GOT3 (cell line): ENCODE results near the gene HNRNPA1.
"Not testable (repeated sequence)": the region's sequence is repeated elsewhere in the genome, so short reads cannot be mapped to it uniquely, and the experiment has no call there.

Experiments
- DNase-seq: peaks from one replicate; lab custom pipeline; 2025; ENCODE audit warnings: mixed read lengths; lab: John Stamatoyannopoulos, UW

HNRNPA1 gene

GRCh38 chr12:54280468-54281260 is at the start of gene HNRNPA1:
Gene HNRNPA1, plus strand, starts transcription at chr12:54280726. Its CDS starts 82 bp downstream, at chr12:54280808.
- peak; percentile 83 for DNase-seq

GRCh38 chr12:54231269-54231668 is 49.3 kb upstream of the HNRNPA1 start:
- DNase-seq: not testable (repeated sequence)

GRCh38 chr12:54232790-54233189 is 47.7 kb upstream of the HNRNPA1 start:
- DNase-seq: no peak

GRCh38 chr12:54238531-54238930 is 42.0 kb upstream of the HNRNPA1 start:
- DNase-seq: no peak

- no peak for DNase-seq
Observed at GRCh38 chr12:54239620-54240019, 40.9 kb upstream of the HNRNPA1 start.

GRCh38 chr12:54240129-54240528 is 40.4 kb upstream of the HNRNPA1 start:
- DNase-seq: no peak

GRCh38 chr12:54240971-54241588 is 39.4 kb upstream of the HNRNPA1 start:
- DNase-seq: no peak

GRCh38 chr12:54246011-54246641 is 34.4 kb upstream of the HNRNPA1 start:
- no peak for DNase-seq

GRCh38 chr12:54249489-54249888 is 31.0 kb upstream of the HNRNPA1 start:
- DNase-seq: no peak

- no peak for DNase-seq
Observed at GRCh38 chr12:54251667-54252284, 28.8 kb upstream of the HNRNPA1 start.

GRCh38 chr12:54253240-54253639 is 27.3 kb upstream of the HNRNPA1 start:
- DNase-seq: no peak

- no peak for DNase-seq
Observed at GRCh38 chr12:54257332-54257731, 23.2 kb upstream of the HNRNPA1 start.

GRCh38 chr12:54258201-54258681 is 22.3 kb upstream of the HNRNPA1 start:
- DNase-seq: no peak

GRCh38 chr12:54259194-54260011 is 21.1 kb upstream of the HNRNPA1 start:
- no peak for DNase-seq

- no peak for DNase-seq
Observed at GRCh38 chr12:54261815-54262402, 18.6 kb upstream of the HNRNPA1 start.

- DNase-seq: no peak
Observed at GRCh38 chr12:54262403-54262925, 18.1 kb upstream of the HNRNPA1 start.

- DNase-seq: no peak
Observed at GRCh38 chr12:54265364-54265812, 15.1 kb upstream of the HNRNPA1 start.

GRCh38 chr12:54266852-54267251 is 13.7 kb upstream of the HNRNPA1 start:
- DNase-seq: no peak

GRCh38 chr12:54270345-54270744 is 10.2 kb upstream of the HNRNPA1 start:
- DNase-seq: no peak

GRCh38 chr12:54272214-54272613 is 8.3 kb upstream of the HNRNPA1 start:
- DNase-seq: no peak

- DNase-seq: no peak
Observed at GRCh38 chr12:54273981-54274380, 6.5 kb upstream of the HNRNPA1 start.
